Natural killer cell (primary cell): Measurements from ENCODE around the gene C1orf87. TPM values are rescaled to one million over a fixed set of nuclear protein-coding genes. Genes with fewer than 3 reads are reported as not detected.

Source experiments
- ATAC-seq, 3 donors: fragments of 150-1000 bp in 2 of 3; fragments of 200-7000 bp in 1 of 3; cut with Tn5 transposase; 1 replicate in 1 of 3; 2 replicates in 2 of 3; pipeline ENCODE4 v1.10.0; 2021; ENCODE audit warnings: mild to moderate bottlenecking in 2 of 3, moderate library complexity in 2 of 3
- DNase-seq, 2 donors: peaks; one replicate each; pipeline versions ENCODE4 v3.0.0 to v3.0.0-alpha.2; 2013 to 2021; ENCODE audit warnings: mixed read lengths in 1 of 2
- H3K27ac ChIP-seq: one replicate; pipeline ENCODE4 v1.5.1; 2013; ENCODE audit warnings: mild to moderate bottlenecking, low read length
- H3K27me3 ChIP-seq: one replicate; pipeline ENCODE4 v1.6.1; 2013; ENCODE audit warnings: low read length; ENCODE audit not compliant: control insufficient read depth, insufficient read depth
- H3K36me3 ChIP-seq: one replicate; pipeline ENCODE4 v1.6.1; 2013; ENCODE audit warnings: low read length; ENCODE audit not compliant: control insufficient read depth, insufficient read depth
- H3K4me1 ChIP-seq: one replicate; pipeline ENCODE4 v1.6.1; 2013; ENCODE audit warnings: low read length; ENCODE audit not compliant: control insufficient read depth, insufficient read depth
- H3K4me3 ChIP-seq: one replicate; pipeline ENCODE4 v1.5.1; 2013; ENCODE audit warnings: low read length
- H3K9me3 ChIP-seq: one replicate; pipeline ENCODE4 v1.6.1; 2013; ENCODE audit warnings: low read length; ENCODE audit not compliant: control insufficient read depth, insufficient read depth
- H3K27ac Mint-ChIP-seq, 2 donors: one replicate each; pipeline ENCODE4 v1.8.0; 2022; ENCODE audit warnings: mild to moderate bottlenecking in 2 of 2, mixed read lengths in 2 of 2, moderate library complexity in 1 of 2
- H3K27me3 Mint-ChIP-seq, 2 donors: one replicate each; pipeline ENCODE4 v1.8.0; 2022; ENCODE audit warnings: low read depth in 2 of 2, mixed read lengths in 2 of 2
- H3K36me3 Mint-ChIP-seq: one replicate; pipeline ENCODE4 v1.8.0; 2022; ENCODE audit warnings: mixed read lengths
- H3K4me1 Mint-ChIP-seq, 2 donors: one replicate each; pipeline ENCODE4 v1.8.0; 2022; ENCODE audit warnings: mixed read lengths in 2 of 2
- H3K4me3 Mint-ChIP-seq: one replicate; pipeline ENCODE4 v1.8.0; 2022; ENCODE audit warnings: mild to moderate bottlenecking, moderate library complexity, mixed read lengths
- H3K9me3 Mint-ChIP-seq, 2 donors: one replicate each; pipeline ENCODE4 v1.8.0; 2022; ENCODE audit warnings: mixed read lengths in 2 of 2
- CTCF ChIP-seq: fragments of 200-600 bp; IDR thresholded peaks from one replicate; pipeline ENCODE4 v1.8.0; 2022; ENCODE audit warnings: antibody characterized with exemption
- WGBS: methylation state at CpG from one replicate; pipeline ENCODE4 v1.1.7; 2013; ENCODE audit warnings: missing lambda C conversion rate; ENCODE audit not compliant: insufficient coverage; 5-methylcytosine and 5-hydroxymethylcytosine counted together
- intact Hi-C: fragments of 100-400 bp; cut with micrococcal nuclease; formaldehyde crosslinking; loops from one replicate; pipeline ENCODE4 v1.14.2; 2022
- total RNA-seq, 4 donors: library from RNA; stranded (reverse); fragments of 120-200 nt in 1 of 4; gene quantifications; one replicate each; pipeline versions ENCODE4 v1.2.3 to v1.2.4, GENCODE V29; 2013 to 2022

Gene C1orf87
- total RNA-seq, 3 donors from 2014 or later (not counting 1 experiment from before 2014, with no cell fraction given), result not detected

- intact Hi-C loops, result no loop called here
- no peaks in the 10 kb centered on the region for H3K4me1 Mint-ChIP-seq
- H3K4me3 Mint-ChIP-seq, result no peak overlapping the region
- ATAC-seq (no peak), DNase-seq (no peak)
- no peaks in the 10 kb centered on the region for H3K9me3 Mint-ChIP-seq
- 67% methylated on average over 1 of the region's 1 CpG for WGBS
- Histone ChIP-seq H3K36me3 (no peaks in the 10 kb centered on the region), H3K9me3 (no peaks in the 10 kb centered on the region), H3K4me1 (no peaks in the 10 kb centered on the region), H3K4me3 (no peak overlapping the region), H3K27me3 (no peaks in the 10 kb centered on the region), H3K27ac (no peak overlapping the region)
- H3K36me3 Mint-ChIP-seq, result no peaks in the 10 kb centered on the region
- H3K27ac Mint-ChIP-seq, result no peak overlapping the region
- TF ChIP-seq CTCF, result no peak
- H3K27me3 Mint-ChIP-seq, result peaks cover 2 to 12% of the 10 kb centered on the region in 2 donors
Observed at GRCh38 chr1:60066001-60066400, 7.6 kb downstream of the C1orf87 start.

- TF ChIP-seq CTCF, result no peak
Observed at GRCh38 chr1:60065199-60065598, 8.4 kb downstream of the C1orf87 start.

GRCh38 chr1:60063561-60063960, 10.0 kb downstream of the C1orf87 start:
- Mint-ChIP-seq H3K9me3 (no peaks in the 10 kb centered on the region), H3K27ac (no peak overlapping the region), H3K27me3 (peaks cover 2 to 10% of the 10 kb centered on the region in 2 donors), H3K4me3 (no peak overlapping the region), H3K36me3 (no peaks in the 10 kb centered on the region), H3K4me1 (no peaks in the 10 kb centered on the region)
- Histone ChIP-seq H3K9me3 (no peaks in the 10 kb centered on the region), H3K36me3 (no peaks in the 10 kb centered on the region), H3K27ac (no peak overlapping the region), H3K27me3 (no peaks in the 10 kb centered on the region), H3K4me1 (no peaks in the 10 kb centered on the region), H3K4me3 (no peak overlapping the region)
- WGBS, result 84% methylated on average over 4 of the region's 4 CpGs
- intact Hi-C loops, result no loop called here
- no peak for TF ChIP-seq CTCF
- DNase-seq, result no peak
- no peak for ATAC-seq

More at GRCh38 chr1:60065199-60065598, 8.4 kb downstream of the C1orf87 start:
- no peaks in the 10 kb centered on the region for H3K27me3 ChIP-seq
- ATAC-seq, result no peak
- WGBS, result 100% methylated on average over 2 of the region's 2 CpGs
- H3K9me3 Mint-ChIP-seq, result no peaks in the 10 kb centered on the region
- no peak for DNase-seq
- H3K36me3 Mint-ChIP-seq, result no peaks in the 10 kb centered on the region
- H3K9me3 ChIP-seq, result no peaks in the 10 kb centered on the region
- H3K4me3 Mint-ChIP-seq, result no peak overlapping the region
- H3K27ac Mint-ChIP-seq, result no peak overlapping the region
- H3K4me3 ChIP-seq, result no peak overlapping the region
- peaks cover 2 to 10% of the 10 kb centered on the region in 2 donors for H3K27me3 Mint-ChIP-seq
- H3K36me3 ChIP-seq, result no peaks in the 10 kb centered on the region
- H3K4me1 Mint-ChIP-seq, result no peaks in the 10 kb centered on the region
- no peak overlapping the region for H3K27ac ChIP-seq
- no peaks in the 10 kb centered on the region for H3K4me1 ChIP-seq
- intact Hi-C loops, result no loop called here

- no peaks in the 10 kb centered on the region for H3K4me1 ChIP-seq
- no peak overlapping the region for H3K4me3 Mint-ChIP-seq
- no peak overlapping the region for H3K4me3 ChIP-seq
- no peak overlapping the region for H3K27ac ChIP-seq
- H3K9me3 Mint-ChIP-seq, result no peaks in the 10 kb centered on the region
- H3K27ac Mint-ChIP-seq, result no peak overlapping the region
- H3K27me3 Mint-ChIP-seq, result no peaks in the 10 kb centered on the region
- 85% methylated on average over 7 of the region's 7 CpGs for WGBS
- no peaks in the 10 kb centered on the region for H3K9me3 ChIP-seq
- no peaks in the 10 kb centered on the region for H3K36me3 Mint-ChIP-seq
- no peak for ATAC-seq
- no peaks in the 10 kb centered on the region for H3K4me1 Mint-ChIP-seq
- DNase-seq, result no peak
- intact Hi-C loops, result no loop called here
- no peaks in the 10 kb centered on the region for H3K27me3 ChIP-seq
- no peaks in the 10 kb centered on the region for H3K36me3 ChIP-seq
- no peak for TF ChIP-seq CTCF
Observed at GRCh38 chr1:60059468-60059867, 14.1 kb downstream of the C1orf87 start.
